GM12892 (cell line): ENCODE measurements around the gene KHDRBS2.

Source experiments
- DNase-seq: peaks from one replicate; pipeline ENCODE4 v3.0.0; 2011; ENCODE audit not compliant: insufficient read length
- FAIRE-seq: peaks from 2 replicates; lab custom pipeline; 2011; peaks lifted over from hg19 to GRCh38; lab: Jason Lieb, UNC
- POLR2A ChIP-seq: IDR thresholded peaks from 2 replicates; pipeline ENCODE4 v1.6.1; 2011; ENCODE audit warnings: low read depth, low read length, control low read depth
- POLR2AphosphoS5 ChIP-seq: IDR thresholded peaks from 2 replicates; pipeline ENCODE4 v1.6.1; 2011; ENCODE audit warnings: low read depth, low read length, control low read depth
- TAF1 ChIP-seq: IDR thresholded peaks from 2 replicates; pipeline ENCODE4 v1.6.1; 2011; ENCODE audit warnings: low read depth, mild to moderate bottlenecking, control low read depth, low read length, borderline replicate concordance

Gene KHDRBS2

GRCh38 chr6:62167736-62168135 is 118.3 kb downstream of the KHDRBS2 start:
- no peak for DNase-seq
- TF ChIP-seq POLR2A = no peak
- TF ChIP-seq POLR2AphosphoS5 = no peak
- TF ChIP-seq TAF1 = no peak
- FAIRE-seq = no peak

- FAIRE-seq (no peak), DNase-seq (no peak)
- TF ChIP-seq TAF1 = no peak
- no peak for TF ChIP-seq POLR2AphosphoS5
- no peak for TF ChIP-seq POLR2A
These were observed 123.2 kb downstream of the KHDRBS2 start for GRCh38 chr6:62162858-62163257.

- TF ChIP-seq POLR2AphosphoS5 (no peak), TAF1 (no peak), POLR2A (no peak)
- DNase-seq (no peak), FAIRE-seq (no peak)
These were observed 133.2 kb downstream of the KHDRBS2 start for GRCh38 chr6:62152796-62153195.

DNA sequence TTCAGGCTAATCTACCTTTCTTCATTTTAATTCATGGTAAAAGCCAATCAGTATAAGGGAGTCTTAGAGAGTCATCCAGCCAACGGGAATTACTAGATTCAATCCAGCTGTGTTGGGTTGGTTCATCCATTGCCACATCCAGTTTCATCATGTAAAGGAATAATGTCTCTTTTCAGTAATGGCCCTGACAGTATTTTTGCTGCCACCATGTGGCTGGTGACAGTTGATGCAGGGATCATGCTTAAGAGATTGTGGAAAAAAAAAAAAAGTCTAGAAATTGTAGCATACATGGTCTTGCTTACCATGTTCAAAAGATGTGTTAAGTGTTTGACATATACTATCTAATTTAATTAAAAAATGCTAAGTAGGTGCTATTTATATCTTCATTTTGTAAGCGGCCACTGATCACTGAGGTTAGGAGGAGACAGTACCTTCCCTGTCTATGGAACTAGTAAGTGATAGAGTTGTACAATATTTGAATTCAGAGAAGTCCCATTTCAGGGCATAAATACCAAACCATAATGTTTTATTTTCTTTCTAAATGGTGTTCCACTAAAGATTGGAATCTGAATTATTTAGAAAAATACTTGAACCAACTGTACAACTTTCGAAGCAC is 135.9 kb downstream of the KHDRBS2 start:
- DNase-seq (no peak), FAIRE-seq (no peak)
- TF ChIP-seq POLR2AphosphoS5 = no peak
- no peak for TF ChIP-seq POLR2A
- no peak for TF ChIP-seq TAF1

- DNase-seq (no peak), FAIRE-seq (no peak)
- TF ChIP-seq POLR2AphosphoS5 (no peak), TAF1 (no peak), POLR2A (no peak)
These were observed 138.8 kb downstream of the KHDRBS2 start for GRCh38 chr6:62146954-62147853.

DNA sequence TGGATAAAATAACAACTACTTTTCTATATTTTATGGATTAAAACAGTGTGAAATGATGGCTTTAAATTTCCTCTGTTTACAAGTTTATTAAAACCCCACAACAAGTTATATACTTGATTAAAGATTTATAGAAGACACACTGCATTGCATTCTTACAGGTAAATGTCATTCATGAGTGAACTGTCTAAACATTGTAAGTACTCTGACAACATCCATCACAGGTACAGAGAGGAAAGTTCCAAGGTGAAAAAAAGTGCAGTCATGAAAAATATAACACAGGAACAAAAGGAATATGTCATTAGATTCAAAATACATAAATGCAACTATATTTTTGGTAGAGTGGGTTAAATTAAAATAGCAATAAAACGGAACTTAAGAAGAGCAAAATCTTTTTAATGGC is 156.9 kb downstream of the KHDRBS2 start:
- FAIRE-seq = no peak
- TF ChIP-seq TAF1 (no peak), POLR2AphosphoS5 (no peak), POLR2A (no peak)
- no peak for DNase-seq

DNA sequence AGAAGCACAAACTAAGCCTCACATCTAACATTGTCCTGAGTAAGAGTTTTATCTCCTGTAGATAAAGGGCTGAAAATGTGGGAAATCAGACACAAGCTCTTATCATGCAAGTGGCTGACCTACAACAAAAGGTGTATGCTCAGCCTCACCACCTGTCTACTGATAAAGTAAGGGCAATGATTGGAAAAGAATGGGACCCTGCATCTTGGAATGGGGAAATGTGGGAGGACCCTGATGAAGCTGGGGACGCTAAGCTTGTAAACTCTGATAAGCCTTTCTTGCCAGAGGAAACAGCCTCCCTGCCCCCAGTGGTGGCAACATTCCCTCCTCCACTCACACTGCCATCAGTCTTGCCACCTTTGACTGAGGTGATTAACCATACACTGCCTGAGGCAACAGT is 166.6 kb downstream of the KHDRBS2 start:
- no peak for FAIRE-seq
- DNase-seq = no peak
- TF ChIP-seq POLR2A (no peak), TAF1 (no peak), POLR2AphosphoS5 (no peak)

- FAIRE-seq = no peak
- no peak for DNase-seq
- no peak for TF ChIP-seq POLR2AphosphoS5
- TF ChIP-seq TAF1 = no peak
- no peak for TF ChIP-seq POLR2A
These were observed 182.7 kb downstream of the KHDRBS2 start for GRCh38 chr6:62103186-62103859.

- TF ChIP-seq TAF1 = no peak
- no peak for TF ChIP-seq POLR2AphosphoS5
- TF ChIP-seq POLR2A = no peak
- FAIRE-seq (no peak), DNase-seq (no peak)
These were observed 183.6 kb downstream of the KHDRBS2 start for GRCh38 chr6:62102387-62102786.

DNA sequence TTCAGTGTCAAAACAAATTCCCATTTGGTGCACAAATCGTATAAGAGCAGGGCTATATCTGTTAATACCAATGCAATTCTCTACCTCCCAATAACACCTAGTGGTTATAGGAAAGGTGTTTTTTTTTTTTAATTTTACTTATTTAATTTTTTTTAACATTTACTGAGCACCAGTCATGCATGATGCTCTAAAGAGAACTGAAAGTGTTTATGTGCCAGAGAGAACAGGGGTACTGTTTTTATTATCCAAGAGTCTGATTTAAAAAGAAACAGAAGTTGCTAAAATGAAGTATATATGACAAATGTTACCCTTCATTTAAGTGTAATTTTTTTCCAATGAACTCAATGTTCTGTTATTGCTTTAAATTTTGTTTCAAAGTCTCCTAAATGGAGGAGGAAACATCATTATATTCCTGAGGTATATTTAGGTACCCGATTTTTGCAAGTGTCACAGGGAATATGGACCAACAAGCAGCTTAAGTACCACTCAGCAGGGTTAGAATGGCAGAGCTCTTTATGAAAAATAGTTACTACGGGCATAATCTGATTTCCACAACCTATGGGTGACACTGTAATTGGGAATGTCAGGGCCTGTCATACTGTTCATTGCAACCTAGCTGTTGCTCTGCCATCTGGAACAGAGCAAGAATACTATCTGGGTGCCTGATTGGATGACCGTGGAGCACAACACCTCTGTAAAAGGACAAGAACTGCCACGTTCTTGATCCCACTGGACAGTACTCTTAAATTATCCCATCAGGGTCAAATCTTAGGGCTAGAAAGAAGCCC is 195.4 kb downstream of the KHDRBS2 start:
- no peak for TF ChIP-seq TAF1
- no peak for TF ChIP-seq POLR2A
- TF ChIP-seq POLR2AphosphoS5 = no peak
- FAIRE-seq = no peak
- no peak for DNase-seq

GRCh38 chr6:62089781-62090180 is 196.2 kb downstream of the KHDRBS2 start:
- DNase-seq (no peak), FAIRE-seq (no peak)
- no peak for TF ChIP-seq POLR2AphosphoS5
- TF ChIP-seq POLR2A = no peak
- TF ChIP-seq TAF1 = no peak
